HuH-7 (cell line): ENCODE measurements around the gene NKTR.
A peak's percentile ranks its signal among the peaks of the same experiment; 100 is the strongest.
"Not testable (repeated sequence)": the region's sequence is repeated elsewhere in the genome, so short reads cannot be mapped to it uniquely, and the experiment has no call there.

Experiments used
- DNase-seq: peaks from one replicate; pipeline ENCODE4 v3.0.0; 2011; ENCODE audit warnings: low spot score

The NKTR gene

GRCh38 chr3:42600111-42600957 lies at the start of gene NKTR:
Gene NKTR, plus strand, starts transcription at chr3:42600686. Its CDS starts 321 bp downstream, at chr3:42601007.
- peak; percentile 89 for DNase-seq

GRCh38 chr3:42552830-42553229 lies 47.7 kb upstream of the NKTR start:
- no peak for DNase-seq

GRCh38 chr3:42556089-42556632 lies 44.3 kb upstream of the NKTR start:
- DNase-seq: no peak

GRCh38 chr3:42556817-42557216 lies 43.7 kb upstream of the NKTR start:
- not testable (repeated sequence) for DNase-seq

- DNase-seq: no peak
Measured at GRCh38 chr3:42557854-42558253, 42.6 kb upstream of the NKTR start.

- DNase-seq: no peak
Measured at GRCh38 chr3:42562047-42562907, 38.2 kb upstream of the NKTR start.

- DNase-seq: no peak
Measured at GRCh38 chr3:42569593-42570142, 30.8 kb upstream of the NKTR start.

GRCh38 chr3:42572278-42572677 lies 28.2 kb upstream of the NKTR start:
- DNase-seq: peak; percentile 80

GRCh38 chr3:42575137-42575741 lies 25.2 kb upstream of the NKTR start:
- DNase-seq: no peak

- no peak for DNase-seq
Measured at GRCh38 chr3:42578054-42578453, 22.4 kb upstream of the NKTR start.

GRCh38 chr3:42579346-42579745 lies 21.1 kb upstream of the NKTR start:
- DNase-seq: not testable (repeated sequence)

GRCh38 chr3:42581400-42581708 lies 19.1 kb upstream of the NKTR start:
- DNase-seq: no peak

GRCh38 chr3:42581709-42582473 lies 18.6 kb upstream of the NKTR start, which contains the start of gene SEC22C:
Gene SEC22C, minus strand, starts transcription at chr3:42581967. Its CDS starts 12,921 bp downstream, at chr3:42569046.
- DNase-seq: peak; percentile 99

- DNase-seq: no peak
Measured at GRCh38 chr3:42582474-42583070, 17.9 kb upstream of the NKTR start.

- DNase-seq: no peak
Measured at GRCh38 chr3:42588625-42589024, 11.9 kb upstream of the NKTR start.

- DNase-seq: no peak
Measured at GRCh38 chr3:42589382-42590109, 10.9 kb upstream of the NKTR start.

GRCh38 chr3:42590989-42591756 lies 9.3 kb upstream of the NKTR start:
- DNase-seq: no peak

GRCh38 chr3:42591811-42592210 lies 8.7 kb upstream of the NKTR start:
- no peak for DNase-seq

- DNase-seq: no peak
Measured at GRCh38 chr3:42593635-42594034, 6.9 kb upstream of the NKTR start.
